WTC11 (cell line): ENCODE measurements around the gene DEFB132. TPM values are rescaled to one million over a fixed set of nuclear protein-coding genes. Genes with fewer than 3 reads are reported as not detected.

Experiments used
- ATAC-seq: fragments of 200-7000 bp; cut with Tn5 transposase; 2 replicates; pipeline ENCODE4 v1.10.0; 2021; ENCODE audit warnings: mild to moderate bottlenecking, moderate library complexity
- CTCF ChIA-PET: fragments of 300-600 bp; sonication (Branson Sonifier 250); formaldehyde crosslinking; loops from one replicate; lab custom pipeline; 2021; ENCODE audit warnings: antibody characterized with exemption; lab: Charles Lee
- POLR2A ChIA-PET: fragments of 350-600 bp; sonication (Branson Sonifier 250); formaldehyde crosslinking; loops from one replicate; lab custom pipeline; 2021; ENCODE audit warnings: antibody characterized with exemption; lab: Charles Lee
- DNase-seq: peaks from one replicate; pipeline ENCODE4 v3.0.0; 2021; ENCODE audit warnings: low spot score
- H3K27ac Mint-ChIP-seq: 2 replicates; pipeline ENCODE4 v1.8.0; 2021; ENCODE audit warnings: mixed read lengths
- H3K27me3 Mint-ChIP-seq: 2 replicates; pipeline ENCODE4 v1.8.0; 2021; ENCODE audit warnings: low read depth, mild to moderate bottlenecking, moderate library complexity, mixed read lengths
- H3K36me3 Mint-ChIP-seq: 2 replicates; pipeline ENCODE4 v1.8.0; 2021; ENCODE audit warnings: mixed read lengths
- H3K4me1 Mint-ChIP-seq: 2 replicates; pipeline ENCODE4 v1.8.0; 2022; ENCODE audit warnings: mixed read lengths
- H3K4me3 Mint-ChIP-seq: 2 replicates; pipeline ENCODE4 v1.8.0; 2021; ENCODE audit warnings: mild to moderate bottlenecking, moderate library complexity, mixed read lengths
- H3K9me3 Mint-ChIP-seq: 2 replicates; pipeline ENCODE4 v1.8.0; 2021; ENCODE audit warnings: mixed read lengths
- GABPB1 ChIP-seq: sonication (generic); formaldehyde crosslinking; IDR thresholded peaks from 2 replicates; pipeline ENCODE4 v1.8.1; 2023; ENCODE audit warnings: mild to moderate bottlenecking, missing genetic modification reagents
- HMGXB4 ChIP-seq: sonication (generic); formaldehyde crosslinking; IDR thresholded peaks from 2 replicates; pipeline ENCODE4 v1.8.1; 2023; ENCODE audit warnings: mild to moderate bottlenecking, moderate library complexity, missing genetic modification reagents
- JUN ChIP-seq: sonication (generic); formaldehyde crosslinking; IDR thresholded peaks from 2 replicates; pipeline ENCODE4 v1.8.0; 2023; ENCODE audit warnings: mild to moderate bottlenecking, missing genetic modification reagents
- KAT7 ChIP-seq: sonication (generic); formaldehyde crosslinking; IDR thresholded peaks from 2 replicates; pipeline ENCODE4 v1.8.1; 2023; ENCODE audit warnings: missing genetic modification reagents, mild to moderate bottlenecking, borderline replicate concordance
- NR1H2 ChIP-seq: sonication (generic); formaldehyde crosslinking; IDR thresholded peaks from 2 replicates; pipeline ENCODE4 v1.9.0; 2021; ENCODE audit warnings: mild to moderate bottlenecking, moderate library complexity, missing genetic modification reagents
- PRRX2 ChIP-seq: fragments of 250-450 bp; sonication (Bioruptor Pico); IDR thresholded peaks from 2 replicates; pipeline ENCODE4 v1.8.0; 2021; ENCODE audit warnings: mild to moderate bottlenecking
- ZMAT4 ChIP-seq: fragments of 250-450 bp; sonication (Bioruptor Pico); IDR thresholded peaks from 2 replicates; pipeline ENCODE4 v1.9.0; 2021; ENCODE audit warnings: mild to moderate bottlenecking
- ZNF232 ChIP-seq: sonication (generic); formaldehyde crosslinking; IDR thresholded peaks from 2 replicates; pipeline ENCODE4 v1.8.0; 2022; ENCODE audit warnings: mild to moderate bottlenecking, missing genetic modification reagents
- ZNF425 ChIP-seq: fragments of 250-450 bp; sonication (Bioruptor Pico); conservative IDR thresholded peaks from 2 replicates; pipeline ENCODE4 v1.9.0; 2021; ENCODE audit warnings: mild to moderate bottlenecking
- total RNA-seq: library from RNA; stranded (reverse); gene quantifications from 3 replicates; pipeline ENCODE4 v1.2.3, GENCODE V29; 2021

DEFB132 gene
- total RNA-seq, 1 experiment from 2014 or later, result not detected

- TF ChIP-seq KAT7 (CRISPR knock-in tag) (no peak), JUN (CRISPR knock-in tag) (no peak), ZNF425 (CRISPR knock-in tag) (no peak)
These were observed 52.5 kb downstream of the DEFB132 start (continued) for GRCh38 chr20:309841-310644.

GRCh38 chr20:310645-311044, 53.1 kb downstream of the DEFB132 start:
- POLR2A ChIA-PET, result interaction anchor here (0.6 to 2.6 kb wide), 6 partner anchors 11 to 69 kb away, joined by 3 to 47 read pairs (median 6); partner anchors contain the start of gene SOX12
- H3K27ac Mint-ChIP-seq, result peak overlapping the region; percentile 85
- H3K4me3 Mint-ChIP-seq, result peak overlapping the region; percentile 72
- CTCF ChIA-PET, result interaction anchor here (0.5 to 5.3 kb wide), 7 partner anchors 10 to 48 kb away, joined by 3 to 39 read pairs (median 18); partner anchors contain the start of genes SOX12 and ZCCHC3
- no peaks in the 10 kb centered on the region for H3K36me3 Mint-ChIP-seq
- TF ChIP-seq ZMAT4 (no peak), ZNF232 (CRISPR knock-in tag) (no peak), PRRX2 (no peak), HMGXB4 (CRISPR knock-in tag) (0 out of 2 replicates have a peak, but pooled peaks have one; percentile 3), GABPB1 (CRISPR knock-in tag) (no peak), NR1H2 (CRISPR knock-in tag) (no peak)
- H3K27me3 Mint-ChIP-seq, result peaks cover 5% of the 10 kb centered on the region
- H3K9me3 Mint-ChIP-seq, result no peaks in the 10 kb centered on the region
- ATAC-seq (no peak), DNase-seq (no peak)
- H3K4me1 Mint-ChIP-seq, result peaks cover 30% of the 10 kb centered on the region

Other genes starting within 250 kb of the DEFB132 start
- gene DEFB125, start 170.1 kb upstream of the DEFB132 start, total RNA-seq, result not detected in 3 replicates
- 0.89 TPM in 1 of 3 replicates, not detected in the others for gene DEFB126, start 115.1 kb upstream of the DEFB132 start, total RNA-seq
- gene DEFB127, start 100.3 kb upstream of the DEFB132 start, total RNA-seq, result not detected in 3 replicates
- gene DEFB128, start 68.0 kb upstream of the DEFB132 start, total RNA-seq, result not detected in 3 replicates
- gene DEFB129, start 30.5 kb upstream of the DEFB132 start, total RNA-seq, result not detected in 3 replicates
- gene C20orf96, start 33.0 kb downstream of the DEFB132 start, total RNA-seq, result 22.1 to 30.3 TPM (median 27.8 TPM) in 3 replicates
- 43.6 to 54.1 TPM (median 52.6 TPM) in 3 replicates for gene ZCCHC3, start 39.8 kb downstream of the DEFB132 start, total RNA-seq
- 59.1 to 76.3 TPM (median 72.5 TPM) in 3 replicates for gene SOX12, start 67.8 kb downstream of the DEFB132 start, total RNA-seq
- 23.0 to 23.7 TPM (median 23.3 TPM) in 3 replicates for gene NRSN2, start 89.4 kb downstream of the DEFB132 start, total RNA-seq
- gene TRIB3, start 123.0 kb downstream of the DEFB132 start, total RNA-seq, result 7.8 to 9.2 TPM (median 8.7 TPM) in 3 replicates
- 65.0 to 75.2 TPM (median 69.5 TPM) in 3 replicates for gene RBCK1, start 150.6 kb downstream of the DEFB132 start, total RNA-seq
- gene TBC1D20, start 204.8 kb downstream of the DEFB132 start, total RNA-seq, result 14.6 to 15.6 TPM (median 15.4 TPM) in 3 replicates